ENCODE measurements around the gene DIS3L2. TPM values are rescaled to one million over a fixed set of nuclear protein-coding genes. Genes with fewer than 3 reads are reported as not detected.
"Not testable (repeated sequence)": the region's sequence is repeated elsewhere in the genome, so short reads cannot be mapped to it uniquely, and the experiment has no call there.

DIS3L2 gene
- total RNA-seq, 2 experiments from 2014 or later = 25.6 to 34.5 TPM

DNA sequence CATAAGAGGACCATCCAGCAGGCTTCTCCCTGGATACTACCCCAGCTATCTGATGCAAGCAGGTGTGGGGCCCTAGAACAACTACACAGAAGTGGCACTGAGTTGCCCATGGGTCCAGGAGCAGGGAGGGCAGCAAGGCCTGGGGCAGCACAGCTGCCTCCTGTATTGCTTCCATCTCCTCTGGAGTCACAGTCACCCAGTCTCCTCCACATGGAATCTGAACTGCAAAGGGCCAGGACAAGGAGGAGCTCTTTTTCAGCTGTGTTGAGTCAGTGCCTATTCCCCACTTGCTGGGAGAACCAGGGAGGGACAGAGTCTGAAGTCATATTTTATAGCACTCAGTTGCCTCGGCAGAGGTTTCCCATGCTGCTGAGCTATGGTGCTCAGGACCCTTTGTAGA is 349.2 kb downstream of the DIS3L2 start:
- no peak for ATAC-seq
- H3K36me3 Mint-ChIP-seq (ENCODE audit: low read depth) = peaks cover 20% of the 10 kb centered on the region
- no peak for DNase-seq
- ChIA-PET POLR2A (no interaction called here), CTCF (interaction anchor here (1.0 to 4.7 kb wide), 7 partner anchors 12 to 172 kb away, joined by 3 to 22 read pairs (median 3); no protein-coding TSS in a partner anchor)
- no peak overlapping the region for H3K4me3 Mint-ChIP-seq
- intact Hi-C loops (cut with DNase I, micrococcal nuclease) = loop anchor here in 1 of 2 experiments (10.0 kb wide), 1 partner anchor 384 kb away; the partner anchor contains the start of gene GIGYF2
- H3K9me3 Mint-ChIP-seq (ENCODE audit: low read depth) = peaks cover 17% of the 10 kb centered on the region
- no peaks in the 10 kb centered on the region for H3K27me3 Mint-ChIP-seq
- peaks cover 74% of the 10 kb centered on the region for H3K4me1 Mint-ChIP-seq
- H3K27ac Mint-ChIP-seq = peak overlapping the region; percentile 76

DNA sequence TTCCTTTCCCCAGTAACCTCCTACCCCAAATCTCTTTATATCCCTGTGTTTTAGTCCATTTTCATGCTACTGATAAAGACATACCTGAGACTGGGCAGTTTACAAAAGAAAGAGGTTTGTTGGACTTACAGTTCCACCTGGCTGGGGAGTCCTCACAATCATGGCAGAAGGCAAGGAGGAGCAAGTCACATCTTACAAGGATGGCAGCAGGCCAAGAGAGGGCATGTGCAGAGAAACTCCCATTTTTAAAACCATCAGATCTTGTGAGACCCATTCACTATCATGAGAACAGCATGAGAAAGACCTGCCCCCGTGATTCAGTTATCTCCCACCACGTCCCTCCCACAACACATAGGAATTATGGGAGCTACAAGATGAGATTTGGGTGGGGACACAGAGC is 352.1 kb downstream of the DIS3L2 start:
- peaks cover 17% of the 10 kb centered on the region for H3K9me3 Mint-ChIP-seq (ENCODE audit: low read depth)
- H3K27me3 Mint-ChIP-seq, DNase-seq, ATAC-seq, POLR2A ChIA-PET, H3K4me3 Mint-ChIP-seq: not testable (repeated sequence)
- peaks cover 87% of the 10 kb centered on the region for H3K4me1 Mint-ChIP-seq
- peak overlapping the region; percentile 53 for H3K27ac Mint-ChIP-seq
- CTCF ChIA-PET = interaction anchor here (2.0 to 4.7 kb wide), 2 partner anchors 11 to 13 kb away, joined by 13 to 22 read pairs; no protein-coding TSS in a partner anchor
- peaks cover 20% of the 10 kb centered on the region for H3K36me3 Mint-ChIP-seq (ENCODE audit: low read depth)
- intact Hi-C loops (cut with DNase I, micrococcal nuclease) = loop anchor here in 1 of 2 experiments (2.0 to 10.0 kb wide), 2 partner anchors 73 to 381 kb away; partner anchors contain the start of gene GIGYF2

DNA sequence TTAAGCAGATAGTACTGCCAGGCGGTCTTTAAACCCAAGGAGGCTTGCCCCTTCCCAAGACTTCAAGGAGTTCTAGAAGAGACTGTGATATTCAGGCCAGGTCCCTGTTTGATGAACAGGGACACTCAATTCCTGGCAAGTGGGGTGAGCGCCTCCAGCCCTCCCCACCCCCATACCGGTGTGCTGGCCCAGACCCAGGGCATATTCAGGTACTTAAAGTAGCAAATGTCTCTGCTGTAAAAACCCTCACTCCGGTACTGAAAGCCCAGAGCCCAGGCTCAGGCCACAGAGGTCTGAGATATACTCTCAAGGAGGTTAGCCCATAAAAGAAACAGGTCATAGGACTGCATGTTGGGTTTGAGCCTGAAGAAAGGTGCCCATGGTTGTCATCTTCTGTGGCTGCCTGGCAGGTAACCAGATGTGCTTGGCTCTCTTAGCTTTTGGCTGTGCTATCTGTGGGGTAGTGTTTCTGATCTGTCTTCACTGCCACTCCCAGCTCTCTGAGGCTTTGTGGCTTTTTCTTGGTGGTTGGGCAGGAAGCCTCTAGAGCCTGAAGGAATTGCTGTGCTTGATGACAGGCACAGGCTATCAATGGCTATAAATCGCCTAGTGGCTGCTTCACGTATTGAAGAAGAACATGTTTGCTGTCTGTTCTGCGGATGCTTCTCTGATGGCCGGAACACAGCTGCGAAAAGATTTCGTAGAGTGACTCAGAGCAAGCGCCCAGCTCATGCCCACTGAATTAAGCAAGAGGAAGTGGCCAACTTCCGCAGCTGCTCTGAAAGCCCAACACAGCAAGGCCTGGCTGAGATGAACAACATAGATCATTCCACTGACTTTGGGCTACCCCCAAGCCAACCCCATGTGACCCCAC is 353.8 kb downstream of the DIS3L2 start:
- intact Hi-C loops (cut with DNase I, micrococcal nuclease) = loop anchor here in 1 of 2 experiments (1.0 to 10.0 kb wide), 5 partner anchors 74 to 533 kb away; partner anchors contain the start of genes GIGYF2 and PDE6D
- Mint-ChIP-seq H3K4me3 (peak overlapping the region; percentile 42), H3K9me3 (ENCODE audit: low read depth) (peaks cover 17% of the 10 kb centered on the region), H3K27me3 (no peaks in the 10 kb centered on the region), H3K36me3 (ENCODE audit: low read depth) (peaks cover 24% of the 10 kb centered on the region), H3K27ac (peak overlapping the region; percentile 97), H3K4me1 (peaks cover 87% of the 10 kb centered on the region)
- peak; percentile 86 for DNase-seq
- ATAC-seq = peak; percentile 90
- ChIA-PET CTCF (interaction anchor here (0.6 to 4.1 kb wide), 18 partner anchors 7 to 1277 kb away, joined by 3 to 17 read pairs (median 4); no protein-coding TSS in a partner anchor), POLR2A (interaction anchor here (0.6 kb wide), 2 partner anchors 8 to 392 kb away, joined by 3 to 4 read pairs; no protein-coding TSS in a partner anchor)

DNA sequence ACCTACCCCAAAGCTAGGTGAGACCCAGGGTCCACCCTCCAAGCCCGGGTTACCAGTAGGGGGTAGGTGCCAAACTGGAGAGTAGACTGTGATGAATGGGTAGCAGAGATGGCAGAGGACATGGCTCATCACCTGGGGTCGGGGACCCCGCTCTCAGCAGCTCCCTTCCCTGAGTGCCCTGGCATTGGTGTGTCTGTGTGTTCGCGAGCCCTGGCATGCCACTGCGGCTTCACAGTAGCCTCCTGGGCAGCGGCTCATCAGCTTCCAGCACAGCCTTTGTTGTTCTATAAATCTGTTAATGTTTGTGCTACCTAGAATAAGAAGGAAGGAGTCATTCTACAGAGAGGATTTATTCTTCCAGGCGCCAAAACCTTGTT is 354.4 kb downstream of the DIS3L2 start:
- intact Hi-C loops (cut with DNase I, micrococcal nuclease) = loop anchor here in 1 of 2 experiments (1.0 to 10.0 kb wide), 5 partner anchors 75 to 534 kb away; partner anchors contain the start of genes GIGYF2 and PDE6D
- H3K4me1 Mint-ChIP-seq = peaks cover 87% of the 10 kb centered on the region
- CTCF ChIA-PET = interaction anchor here (0.6 to 4.1 kb wide), 14 partner anchors 9 to 1277 kb away, joined by 3 to 17 read pairs (median 4); no protein-coding TSS in a partner anchor

DNA sequence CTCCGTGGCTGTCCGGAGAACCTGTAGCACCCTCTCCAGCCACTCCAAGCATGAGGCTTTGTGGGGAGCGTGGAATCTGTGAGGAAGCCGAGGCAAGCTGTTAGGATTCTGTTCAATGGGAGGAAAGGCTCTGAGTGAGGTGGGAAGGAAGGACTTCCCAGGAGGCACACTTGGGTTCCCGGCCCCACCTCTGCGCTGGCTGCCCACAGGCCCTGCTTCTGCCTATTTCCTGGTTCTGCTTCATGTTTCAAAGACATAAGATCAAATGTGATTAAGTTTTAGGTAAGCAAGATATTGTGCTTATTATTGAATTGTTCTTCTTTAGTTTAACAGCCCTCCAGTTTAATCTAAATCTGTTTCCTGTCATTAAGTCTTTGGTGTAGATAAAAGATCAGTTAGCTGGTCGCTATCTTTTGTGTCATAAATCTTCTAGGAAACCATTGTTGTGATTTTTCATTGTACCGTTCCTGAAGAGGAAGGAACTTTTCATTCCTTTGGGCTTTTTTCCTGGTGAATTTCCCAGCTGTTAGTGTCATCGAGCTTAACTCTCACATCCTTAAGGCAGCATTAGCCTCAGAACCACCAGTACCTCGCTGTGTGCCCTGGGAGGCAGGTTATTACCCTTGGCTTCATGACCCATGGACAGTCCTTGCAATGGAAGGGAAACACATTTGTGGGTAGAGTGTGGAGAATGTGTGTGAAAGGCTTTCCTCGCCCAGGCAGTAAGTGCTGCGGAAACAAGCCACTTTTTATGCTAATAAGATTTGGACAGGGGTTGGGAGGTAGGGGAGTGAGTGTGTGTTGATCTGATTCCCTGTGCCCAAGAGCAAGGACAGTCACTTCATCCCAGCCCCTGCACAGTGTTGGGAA is 355.2 kb downstream of the DIS3L2 start:
- CTCF ChIA-PET = interaction anchor here (0.9 to 4.1 kb wide), 5 partner anchors 9 to 392 kb away, joined by 3 to 17 read pairs (median 4); no protein-coding TSS in a partner anchor
- Mint-ChIP-seq H3K4me1 (peaks cover 89% of the 10 kb centered on the region), H3K27me3 (no peaks in the 10 kb centered on the region), H3K9me3 (ENCODE audit: low read depth) (peaks cover 17% of the 10 kb centered on the region), H3K4me3 (no peak overlapping the region), H3K27ac (peak overlapping the region; percentile 97), H3K36me3 (ENCODE audit: low read depth) (peaks cover 24% of the 10 kb centered on the region)
- ATAC-seq = no peak
- POLR2A ChIA-PET = no interaction called here
- intact Hi-C loops (cut with DNase I, micrococcal nuclease) = loop anchor here in 1 of 2 experiments (5.0 to 10.0 kb wide), 3 partner anchors 289 to 534 kb away; partner anchors contain the start of genes GIGYF2 and PDE6D
- no peak for DNase-seq

More for the DNA sequence above, 354.4 kb downstream of the DIS3L2 start:
- no peaks in the 10 kb centered on the region for H3K27me3 Mint-ChIP-seq
- POLR2A ChIA-PET = interaction anchor here (0.6 kb wide), 2 partner anchors 9 to 392 kb away, joined by 3 to 4 read pairs; no protein-coding TSS in a partner anchor
- peaks cover 17% of the 10 kb centered on the region for H3K9me3 Mint-ChIP-seq (ENCODE audit: low read depth)
- H3K36me3 Mint-ChIP-seq (ENCODE audit: low read depth) = peaks cover 24% of the 10 kb centered on the region
- ATAC-seq = no peak
- DNase-seq = no peak
- no peak overlapping the region for H3K4me3 Mint-ChIP-seq
- peak overlapping the region; percentile 97 for H3K27ac Mint-ChIP-seq

DNA sequence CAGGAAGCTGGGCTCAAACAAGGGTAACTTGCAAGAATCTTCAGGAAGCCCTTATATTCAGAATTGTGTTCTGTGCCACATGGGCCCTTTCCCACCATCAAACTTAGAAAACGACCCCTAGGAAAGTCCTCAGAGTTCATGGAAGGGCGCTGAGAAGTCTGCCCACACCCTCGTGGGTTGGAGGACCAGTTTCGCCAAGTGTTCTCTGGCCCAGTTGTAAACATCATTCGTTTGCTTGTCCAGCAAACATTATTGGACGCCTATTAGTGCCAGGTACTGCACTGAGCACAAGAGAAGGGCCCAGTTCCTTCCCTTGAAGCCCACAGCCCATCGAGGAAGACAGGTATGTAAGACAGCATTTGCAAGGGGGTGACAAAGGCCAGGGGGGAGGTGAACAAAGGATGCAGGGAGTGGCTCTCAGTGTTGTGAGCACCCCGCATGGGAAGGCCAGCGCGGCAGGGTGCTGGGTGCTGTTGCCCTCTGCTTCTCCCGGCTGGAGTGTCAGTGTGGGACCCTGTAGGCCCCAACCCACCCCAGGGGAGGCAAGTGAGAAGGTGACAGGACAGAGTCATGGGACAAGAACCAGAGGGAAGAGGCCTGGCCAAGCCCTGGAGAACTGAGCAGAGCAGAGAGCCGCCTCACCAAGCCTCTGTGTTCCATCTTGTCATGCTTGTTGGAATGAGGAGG is 356.8 kb downstream of the DIS3L2 start:
- Mint-ChIP-seq H3K4me3 (no peak overlapping the region), H3K4me1 (peaks cover 94% of the 10 kb centered on the region), H3K27me3 (no peaks in the 10 kb centered on the region), H3K9me3 (ENCODE audit: low read depth) (peaks cover 8% of the 10 kb centered on the region), H3K27ac (peak overlapping the region; percentile 70), H3K36me3 (ENCODE audit: low read depth) (peaks cover 20% of the 10 kb centered on the region)
- no peak for ATAC-seq
- intact Hi-C loops (cut with DNase I, micrococcal nuclease) = loop anchor here in 1 of 2 experiments (5.0 to 10.0 kb wide), 3 partner anchors 291 to 536 kb away; partner anchors contain the start of genes GIGYF2 and PDE6D
- CTCF ChIA-PET = interaction anchor here (1.0 to 4.1 kb wide), 3 partner anchors 9 to 19 kb away, joined by 3 to 17 read pairs (median 3); no protein-coding TSS in a partner anchor
- POLR2A ChIA-PET = no interaction called here
- DNase-seq = no peak

DNA sequence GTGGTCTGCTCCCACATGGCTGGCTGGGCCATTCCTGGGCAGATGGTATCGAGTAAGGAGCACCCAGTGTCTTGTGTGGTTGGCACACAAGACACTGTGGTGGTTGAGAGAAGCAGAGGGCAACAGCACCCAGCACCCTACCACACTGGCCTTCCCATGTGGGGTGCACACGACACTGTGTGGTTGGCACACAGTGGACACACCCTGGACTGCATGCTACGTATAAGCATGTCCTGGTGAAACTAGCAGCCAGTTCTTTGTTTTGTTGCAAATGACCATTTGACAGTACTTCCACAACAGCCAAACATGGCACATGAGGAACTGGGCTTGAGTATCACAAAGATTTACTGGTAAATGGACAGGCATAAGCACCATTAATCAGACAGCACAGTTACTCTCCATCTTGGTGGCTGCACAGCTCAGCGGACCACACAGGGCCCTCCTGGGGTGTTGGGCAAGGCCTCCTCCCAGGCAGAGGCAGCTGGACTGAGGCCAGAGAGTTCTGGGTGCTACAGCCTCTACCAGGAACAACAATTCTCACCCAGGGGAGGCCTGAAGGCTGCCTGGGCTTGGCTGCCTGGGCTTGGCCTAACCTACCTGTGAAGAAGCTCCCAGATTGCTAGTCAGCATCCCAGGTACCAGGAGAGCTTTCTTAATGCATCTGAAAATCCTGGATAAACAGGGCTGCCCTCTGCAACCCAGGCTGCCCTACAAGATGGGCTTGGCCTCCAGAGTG is 357.7 kb downstream of the DIS3L2 start:
- intact Hi-C loops (cut with DNase I, micrococcal nuclease) = loop anchor here in 1 of 2 experiments (5.0 to 10.0 kb wide), 3 partner anchors 292 to 537 kb away; partner anchors contain the start of genes GIGYF2 and PDE6D
- Mint-ChIP-seq H3K27me3 (no peaks in the 10 kb centered on the region), H3K9me3 (ENCODE audit: low read depth) (peaks cover 3% of the 10 kb centered on the region), H3K4me3 (no peak overlapping the region), H3K27ac (peak overlapping the region; percentile 89), H3K36me3 (ENCODE audit: low read depth) (peaks cover 13% of the 10 kb centered on the region), H3K4me1 (peaks cover 85% of the 10 kb centered on the region)
- no peak for ATAC-seq
- ChIA-PET POLR2A (no interaction called here), CTCF (interaction anchor here (1.3 kb wide), 1 partner anchor 83 kb away, joined by 4 read pairs; no protein-coding TSS in a partner anchor)
- DNase-seq = no peak

DNA sequence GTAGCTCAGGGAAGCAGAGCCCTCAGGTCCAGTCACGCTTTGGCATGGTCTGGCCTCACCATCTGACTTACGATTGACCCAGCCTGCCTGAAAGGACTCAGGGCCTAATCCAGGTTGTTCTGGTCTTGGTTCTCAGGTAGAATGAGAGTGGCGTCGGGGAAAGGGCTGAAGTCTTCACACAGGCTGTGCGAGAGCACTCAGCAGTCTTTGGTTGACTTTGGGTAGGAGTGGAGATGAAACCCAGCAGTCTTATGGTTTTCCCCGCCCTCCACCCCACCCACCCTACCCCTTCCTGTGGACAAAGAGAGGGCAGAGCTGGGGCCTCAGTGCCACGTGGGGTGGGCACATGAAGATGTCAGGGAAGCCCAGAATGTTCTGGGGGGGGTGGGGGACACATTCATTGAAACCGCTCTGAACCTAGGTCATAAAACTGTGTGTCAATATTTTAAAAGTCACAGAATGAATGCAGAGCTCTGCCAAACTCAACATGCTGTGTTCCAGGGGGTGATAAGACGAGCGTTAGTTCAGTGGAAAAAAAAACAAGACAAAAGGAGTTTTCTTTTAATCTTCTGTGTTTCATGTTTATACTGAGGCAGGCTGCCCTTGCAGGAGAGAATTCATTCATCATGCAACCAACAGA is 358.4 kb downstream of the DIS3L2 start:
- no peaks in the 10 kb centered on the region for H3K27me3 Mint-ChIP-seq
- peak overlapping the region; percentile 89 for H3K27ac Mint-ChIP-seq
- ChIA-PET CTCF (interaction anchor here (1.2 to 1.3 kb wide), 3 partner anchors 10 to 392 kb away, joined by 4 to 6 read pairs (median 5); no protein-coding TSS in a partner anchor), POLR2A (no interaction called here)
- no peak for DNase-seq
- no peaks in the 10 kb centered on the region for H3K9me3 Mint-ChIP-seq (ENCODE audit: low read depth)
- no peak overlapping the region for H3K4me3 Mint-ChIP-seq
- intact Hi-C loops (cut with DNase I, micrococcal nuclease) = loop anchor here (5.0 to 10.0 kb wide), 5 partner anchors 83 to 538 kb away; partner anchors contain the start of genes GIGYF2 (in 1 of the 2) and PDE6D (in 1 of the 2)
- no peak for ATAC-seq
- peaks cover 78% of the 10 kb centered on the region for H3K4me1 Mint-ChIP-seq
- peaks cover 7% of the 10 kb centered on the region for H3K36me3 Mint-ChIP-seq (ENCODE audit: low read depth)

DNA sequence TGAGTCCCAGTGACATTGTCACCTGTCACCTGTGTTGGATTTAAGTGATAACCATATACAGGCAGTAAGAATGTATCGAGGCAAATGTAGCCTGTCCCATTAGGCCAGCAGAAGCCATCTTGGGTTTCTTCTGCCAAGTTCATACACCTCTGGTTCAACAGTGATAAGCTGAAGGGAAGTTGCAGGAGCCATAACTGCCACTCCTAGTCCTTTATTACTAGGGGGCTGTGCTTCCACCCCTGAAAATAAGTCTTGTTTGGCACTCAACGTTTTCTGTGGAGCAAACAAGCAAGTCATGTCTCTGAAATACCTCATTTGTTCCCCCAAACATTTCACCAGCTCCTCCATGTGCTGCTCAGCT is 358.9 kb downstream of the DIS3L2 start:
- POLR2A ChIA-PET = no interaction called here
- intact Hi-C loops (cut with DNase I, micrococcal nuclease) = loop anchor here in 1 of 2 experiments (5.0 to 10.0 kb wide), 2 partner anchors 83 to 176 kb away; no protein-coding TSS in a partner anchor

More for the DNA sequence above, 358.9 kb downstream of the DIS3L2 start:
- peak overlapping the region; percentile 89 for H3K27ac Mint-ChIP-seq
- DNase-seq (no peak), ATAC-seq (no peak)
- no peaks in the 10 kb centered on the region for H3K27me3 Mint-ChIP-seq
- H3K9me3 Mint-ChIP-seq (ENCODE audit: low read depth) = no peaks in the 10 kb centered on the region
- peaks cover 73% of the 10 kb centered on the region for H3K4me1 Mint-ChIP-seq
- peaks cover 5% of the 10 kb centered on the region for H3K36me3 Mint-ChIP-seq (ENCODE audit: low read depth)
- no peak overlapping the region for H3K4me3 Mint-ChIP-seq
- CTCF ChIA-PET = interaction anchor here (1.2 to 1.3 kb wide), 4 partner anchors 11 to 392 kb away, joined by 3 to 6 read pairs (median 4); partner anchors contain the start of gene DIS3L2

All from activated CD4-positive, alpha-beta T cell treated with anti-CD3 and anti-CD28 coated beads for 36 hours (primary cell).